Fibroblast of lung (primary cell): ENCODE data around the gene SRD5A3. TPM values are rescaled to one million over a fixed set of nuclear protein-coding genes. Genes with fewer than 3 reads are reported as not detected.

ENCODE experiments used
- DNase-seq, 2 donors: peaks; one replicate each; pipeline versions ENCODE4 v3.0.0 to v3.0.0-alpha.2; 2010; ENCODE audit warnings: low read depth in 2 of 2
- H2AFZ ChIP-seq: 2 replicates; pipeline ENCODE4 v1.5.1; 2012; ENCODE audit warnings: low read length, control low read depth, inconsistent platforms
- H3K27ac ChIP-seq: 2 replicates; pipeline ENCODE4 v1.5.1; 2011; ENCODE audit warnings: low read length, control low read depth; ENCODE audit not compliant: insufficient read depth
- H3K27me3 ChIP-seq: 2 replicates; pipeline ENCODE4 v1.5.1; 2011; ENCODE audit warnings: mild to moderate bottlenecking, low read length; ENCODE audit not compliant: control insufficient read depth, insufficient read depth
- H3K36me3 ChIP-seq: 2 replicates; pipeline ENCODE4 v1.5.1; 2011; ENCODE audit warnings: low read length; ENCODE audit not compliant: control insufficient read depth, insufficient read depth
- H3K4me1 ChIP-seq: 2 replicates; pipeline ENCODE4 v1.5.1; 2011; ENCODE audit warnings: low read length; ENCODE audit not compliant: control insufficient read depth, insufficient read depth; ENCODE audit errors: extremely low read depth
- H3K4me2 ChIP-seq: 2 replicates; pipeline ENCODE4 v1.5.1; 2011; ENCODE audit warnings: low read length, control low read depth; ENCODE audit not compliant: insufficient read depth; ENCODE audit errors: extremely low read depth
- H3K4me3 ChIP-seq, 4 experiments: fragments of 200-600 bp in 1 of 4; sonication (generic) in 1 of 4; replicated peaks in 1 of 4; 2 replicates each; pipeline ENCODE4 v1.5.1; 2011 to 2016; ENCODE audit warnings: low read length in 4 of 4, low read depth in 3 of 4, mild to moderate bottlenecking in 3 of 4, control low read depth in 2 of 4, inconsistent platforms in 1 of 4, mixed read lengths in 1 of 4; ENCODE audit not compliant: insufficient read depth in 1 of 4; ENCODE audit errors: control extremely low read depth in 1 of 4
- H3K79me2 ChIP-seq: 2 replicates; pipeline ENCODE4 v1.5.1; 2012; ENCODE audit warnings: mild to moderate bottlenecking, low read length, inconsistent platforms; ENCODE audit not compliant: control insufficient read depth, insufficient read depth
- H3K9ac ChIP-seq: 2 replicates; pipeline ENCODE4 v1.5.1; 2011; ENCODE audit warnings: mild to moderate bottlenecking, low read length, control low read depth; ENCODE audit not compliant: insufficient read depth
- H3K9me3 ChIP-seq: 2 replicates; pipeline ENCODE4 v1.5.1; 2012; ENCODE audit warnings: low read depth, low read length; ENCODE audit not compliant: control insufficient read depth, insufficient read depth
- H4K20me1 ChIP-seq: 2 replicates; pipeline ENCODE4 v1.5.1; 2011; ENCODE audit warnings: low read length; ENCODE audit not compliant: control insufficient read depth, insufficient read depth; ENCODE audit errors: extremely low read depth
- EZH2 ChIP-seq: IDR thresholded peaks from 2 replicates; pipeline ENCODE4 v1.5.1; 2012; ENCODE audit warnings: low read length, control low read depth, mild to moderate bottlenecking; ENCODE audit errors: missing control alignments
- polyA plus RNA-seq, 2 donors: library from polyadenylated mRNA; depleted of rRNA in 1 of 2; stranded (reverse) in 1 of 2; unstranded in 1 of 2; fragments of >200 nt; gene quantifications; 2 replicates each; pipeline ENCODE4 v1.2.1, GENCODE V29; 2011 to 2012; ENCODE audit warnings: missing spikeins in 1 of 2
- total RNA-seq: library from RNA; depleted of rRNA; stranded (reverse); fragments of >200 nt; gene quantifications from 2 replicates; pipeline ENCODE4 v1.2.1, GENCODE V29; 2014
- TF ChIP-seq, protein P1 (sequence below), 2 donors: IDR thresholded peaks in 1 of 2; conservative IDR thresholded peaks in 1 of 2; 1 replicate in 1 of 2; 2 replicates in 1 of 2; pipeline ENCODE4 v1.5.1; 2011 to 2012; ENCODE audit warnings: low read length in 2 of 2, control low read depth in 1 of 2, inconsistent platforms in 1 of 2, low read depth in 1 of 2, mild to moderate bottlenecking in 1 of 2

The SRD5A3 gene
- total and polyA plus RNA-seq, 2 donors (not counting 1 experiment from before 2014, with no cell fraction given) = 5.0 to 12.3 TPM

- Histone ChIP-seq H3K27me3 (no peaks in the 10 kb centered on the region), H3K4me2 (peak overlapping the region; percentile 19), H3K9ac (no peak overlapping the region), H3K27ac (peak overlapping the region; percentile 13), H2AFZ (no peak overlapping the region), H3K79me2 (no peaks in the 10 kb centered on the region), H4K20me1 (no peaks in the 10 kb centered on the region), H3K9me3 (no peaks in the 10 kb centered on the region), H3K36me3 (no peaks in the 10 kb centered on the region), H3K4me1 (peaks cover 5% of the 10 kb centered on the region), H3K4me3 (no peak overlapping the region)
- DNase-seq = no peak
- TF ChIP-seq, protein P1, sequence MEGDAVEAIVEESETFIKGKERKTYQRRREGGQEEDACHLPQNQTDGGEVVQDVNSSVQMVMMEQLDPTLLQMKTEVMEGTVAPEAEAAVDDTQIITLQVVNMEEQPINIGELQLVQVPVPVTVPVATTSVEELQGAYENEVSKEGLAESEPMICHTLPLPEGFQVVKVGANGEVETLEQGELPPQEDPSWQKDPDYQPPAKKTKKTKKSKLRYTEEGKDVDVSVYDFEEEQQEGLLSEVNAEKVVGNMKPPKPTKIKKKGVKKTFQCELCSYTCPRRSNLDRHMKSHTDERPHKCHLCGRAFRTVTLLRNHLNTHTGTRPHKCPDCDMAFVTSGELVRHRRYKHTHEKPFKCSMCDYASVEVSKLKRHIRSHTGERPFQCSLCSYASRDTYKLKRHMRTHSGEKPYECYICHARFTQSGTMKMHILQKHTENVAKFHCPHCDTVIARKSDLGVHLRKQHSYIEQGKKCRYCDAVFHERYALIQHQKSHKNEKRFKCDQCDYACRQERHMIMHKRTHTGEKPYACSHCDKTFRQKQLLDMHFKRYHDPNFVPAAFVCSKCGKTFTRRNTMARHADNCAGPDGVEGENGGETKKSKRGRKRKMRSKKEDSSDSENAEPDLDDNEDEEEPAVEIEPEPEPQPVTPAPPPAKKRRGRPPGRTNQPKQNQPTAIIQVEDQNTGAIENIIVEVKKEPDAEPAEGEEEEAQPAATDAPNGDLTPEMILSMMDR (conservative IDR thresholded peaks at IDR 0.05 in 1 of 2, IDR thresholded peaks at IDR 0.05 in 1 of 2; ENCODE audit: low read depth in 1 of 2, low read length in 2 of 2) = no peak
- no peak for TF ChIP-seq EZH2
Measured at GRCh38 chr4:55304303-55304702, 41.7 kb upstream of the SRD5A3 start.

GRCh38 chr4:55308071-55308470, 38.0 kb upstream of the SRD5A3 start:
- Histone ChIP-seq H4K20me1 (no peaks in the 10 kb centered on the region), H3K4me2 (no peak overlapping the region), H3K9me3 (no peaks in the 10 kb centered on the region), H3K4me3 (no peak overlapping the region), H3K79me2 (no peaks in the 10 kb centered on the region), H3K27me3 (no peaks in the 10 kb centered on the region), H3K4me1 (peaks cover 5% of the 10 kb centered on the region), H3K9ac (no peak overlapping the region), H2AFZ (no peak overlapping the region), H3K36me3 (no peaks in the 10 kb centered on the region), H3K27ac (no peak overlapping the region)
- DNase-seq = no peak
- no peak for TF ChIP-seq EZH2

DNA sequence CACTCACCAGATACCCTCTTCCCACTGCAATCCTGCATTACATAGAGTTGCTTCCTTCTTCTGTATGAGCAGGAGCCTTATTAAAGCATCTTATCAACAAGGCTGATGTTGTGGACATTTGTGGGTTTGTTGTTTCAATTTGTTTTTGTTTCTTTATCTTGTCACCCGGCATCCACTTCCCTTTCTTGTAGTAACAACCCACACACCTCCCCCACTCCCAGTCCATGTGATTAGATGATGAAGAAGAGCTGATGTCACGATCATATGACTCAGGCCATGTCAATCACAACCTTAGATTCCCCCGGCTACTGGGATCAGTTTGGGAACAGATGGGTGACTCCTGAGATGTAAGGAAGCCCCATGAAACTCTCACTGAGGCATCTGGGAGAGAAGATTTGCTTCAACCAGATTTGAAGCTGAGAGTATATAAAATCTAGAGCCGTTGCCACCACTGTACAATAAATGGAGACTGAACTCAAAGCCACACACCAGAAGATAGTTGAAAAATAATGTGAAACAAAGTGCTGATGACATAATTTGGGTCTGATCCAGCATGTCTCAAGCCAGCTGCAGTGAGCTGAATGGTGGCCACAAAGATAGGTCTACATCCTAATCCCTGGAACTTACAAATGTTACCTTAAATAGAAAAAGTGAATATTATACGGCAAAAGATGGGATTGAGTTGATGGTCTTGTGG, 34.1 kb upstream of the SRD5A3 start:
- H3K4me3 ChIP-seq = no peak overlapping the region
- no peaks in the 10 kb centered on the region for H3K9me3 ChIP-seq
- no peaks in the 10 kb centered on the region for H4K20me1 ChIP-seq
- TF ChIP-seq EZH2 = no peak
- TF ChIP-seq, protein P1 (conservative IDR thresholded peaks at IDR 0.05 in 1 of 2, IDR thresholded peaks at IDR 0.05 in 1 of 2; ENCODE audit: low read depth in 1 of 2, low read length in 2 of 2) = no peak
- no peak overlapping the region for H3K4me2 ChIP-seq
- no peak for DNase-seq
- no peaks in the 10 kb centered on the region for H3K4me1 ChIP-seq
- no peak overlapping the region for H2AFZ ChIP-seq
- H3K79me2 ChIP-seq = no peaks in the 10 kb centered on the region
- H3K27me3 ChIP-seq = no peaks in the 10 kb centered on the region
- no peak overlapping the region for H3K9ac ChIP-seq
- no peak overlapping the region for H3K27ac ChIP-seq
- no peaks in the 10 kb centered on the region for H3K36me3 ChIP-seq
